H1 (cell line): Measurements from ENCODE around the gene MAP7. TPM values are rescaled to one million over a fixed set of nuclear protein-coding genes. Genes with fewer than 3 reads are reported as not detected.

ENCODE experiments used
- CTCF ChIA-PET: fragments of 300-600 bp; sonication (Branson Sonifier 250); formaldehyde crosslinking; loops from one replicate; lab custom pipeline; 2021; ENCODE audit not compliant: partially characterized antibody; lab: Charles Lee
- POLR2A ChIA-PET: fragments of 300-600 bp; sonication (Branson Sonifier 250); formaldehyde crosslinking; loops from one replicate; lab custom pipeline; 2021; ENCODE audit warnings: inconsistent platforms; ENCODE audit not compliant: partially characterized antibody; lab: Charles Lee
- DNase-seq, 2 experiments: peaks; one replicate each; pipeline versions ENCODE4 v3.0.0 to v3.0.0-alpha.2; 2010 to 2022; ENCODE audit warnings: low spot score in 2 of 2, low read depth in 1 of 2, mixed read lengths in 1 of 2
- FAIRE-seq: peaks from 2 replicates; lab custom pipeline; 2011; peaks lifted over from hg19 to GRCh38; lab: Jason Lieb, UNC
- H2AFZ ChIP-seq: 2 replicates; pipeline ENCODE4 v1.8.1; 2012; ENCODE audit warnings: low read length, inconsistent platforms
- H2AK5ac ChIP-seq: 2 replicates; pipeline ENCODE4 v1.6.1; 2013; ENCODE audit warnings: low read depth, low read length
- H2BK120ac ChIP-seq: replicated peaks from 2 replicates; pipeline ENCODE3; 2013; ENCODE audit warnings: low read depth, low read length, inconsistent platforms
- H2BK12ac ChIP-seq: 2 replicates; pipeline ENCODE4 v1.6.1; 2013; ENCODE audit warnings: low read depth, low read length
- H2BK15ac ChIP-seq: 2 replicates; pipeline ENCODE4 v1.6.1; 2013; ENCODE audit warnings: low read length
- H2BK20ac ChIP-seq: 2 replicates; pipeline ENCODE4 v1.6.1; 2013; ENCODE audit warnings: low read length
- H2BK5ac ChIP-seq: 2 replicates; pipeline ENCODE4 v1.6.1; 2013; ENCODE audit warnings: low read depth, low read length
- H3K14ac ChIP-seq: 2 replicates; pipeline ENCODE4 v1.6.1; 2013; ENCODE audit warnings: inconsistent platforms; ENCODE audit not compliant: insufficient read length
- H3K18ac ChIP-seq: 2 replicates; pipeline ENCODE4 v1.6.1; 2013; ENCODE audit warnings: low read length; ENCODE audit errors: extremely low read depth
- H3K23ac ChIP-seq: 2 replicates; pipeline ENCODE4 v1.6.1; 2013; ENCODE audit warnings: inconsistent platforms; ENCODE audit not compliant: insufficient read length
- H3K23me2 ChIP-seq: 2 replicates; pipeline ENCODE4 v1.6.1; 2013; ENCODE audit warnings: low read depth, low read length
- H3K27ac ChIP-seq: 2 replicates; pipeline ENCODE4 v1.6.1; 2011; ENCODE audit warnings: low read depth, low read length, inconsistent platforms
- H3K27me3 ChIP-seq, 4 experiments: replicated peaks in 1 of 4; 1 replicate in 1 of 4; 2 replicates in 3 of 4; pipeline versions ENCODE4 v1.6.1 to v1.8.1; 2011 to 2013; ENCODE audit warnings: low read length in 3 of 4, mild to moderate bottlenecking in 3 of 4, inconsistent platforms in 2 of 4, mixed read lengths in 2 of 4, moderate library complexity in 1 of 4; ENCODE audit not compliant: control insufficient read depth in 3 of 4, insufficient read depth in 3 of 4; ENCODE audit errors: extremely low read depth in 1 of 4
- H3K36me3 ChIP-seq, 4 experiments: 2 replicates each; pipeline versions ENCODE4 v1.6.1 to v1.8.1; 2011 to 2013; ENCODE audit warnings: mild to moderate bottlenecking in 4 of 4, low read length in 3 of 4, moderate library complexity in 2 of 4, control low read depth in 1 of 4, inconsistent platforms in 1 of 4; ENCODE audit not compliant: insufficient read depth in 4 of 4, control insufficient read depth in 2 of 4
- H3K4ac ChIP-seq: replicated peaks from 2 replicates; pipeline ENCODE3; 2013; ENCODE audit warnings: low read length, low read depth, mixed read lengths, inconsistent platforms; ENCODE audit not compliant: insufficient read length
- H3K4me1 ChIP-seq, 4 experiments: replicated peaks in 1 of 4; 1 replicate in 1 of 4; 2 replicates in 3 of 4; pipeline versions ENCODE4 v1.6.1 to v1.8.1; 2011 to 2013; ENCODE audit warnings: low read length in 3 of 4, inconsistent platforms in 2 of 4, mixed read lengths in 1 of 4; ENCODE audit not compliant: insufficient read depth in 4 of 4, control insufficient read depth in 3 of 4
- H3K4me2 ChIP-seq, 2 experiments: 2 replicates each; pipeline versions ENCODE4 v1.6.1 to v1.8.1; 2011 to 2013; ENCODE audit warnings: low read depth in 2 of 2, low read length in 2 of 2, control low read depth in 1 of 2, inconsistent platforms in 1 of 2, mild to moderate bottlenecking in 1 of 2; ENCODE audit not compliant: insufficient read depth in 1 of 2
- H3K4me3 ChIP-seq, 4 experiments: fragments of 200-600, 300-600 bp in 1 of 4; sonication (generic), shearing (Covaris generic), sonication (Bioruptor Twin) in 1 of 4; 2 replicates each; pipeline versions ENCODE4 v1.5.1 to v1.8.1; 2011 to 2016; ENCODE audit warnings: low read length in 4 of 4, low read depth in 3 of 4, control low read depth in 2 of 4, inconsistent platforms in 2 of 4, mild to moderate bottlenecking in 2 of 4, mixed read lengths in 1 of 4, moderate library complexity in 1 of 4; ENCODE audit not compliant: insufficient read depth in 2 of 4; ENCODE audit errors: extremely low read depth in 1 of 4
- H3K56ac ChIP-seq: replicated peaks from 2 replicates; pipeline ENCODE3; 2013; ENCODE audit warnings: low read depth, mild to moderate bottlenecking, mixed read lengths, low read length, inconsistent platforms; ENCODE audit not compliant: insufficient read length
- H3K79me1 ChIP-seq: 2 replicates; pipeline ENCODE4 v1.6.1; 2013; ENCODE audit warnings: low read depth, low read length, control low read depth
- H3K79me2 ChIP-seq, 2 experiments: 2 replicates each; pipeline versions ENCODE4 v1.6.1 to v1.8.1; 2012 to 2013; ENCODE audit warnings: low read length in 2 of 2, mild to moderate bottlenecking in 2 of 2, inconsistent platforms in 1 of 2; ENCODE audit not compliant: insufficient read depth in 2 of 2, control insufficient read depth in 1 of 2
- H3K9ac ChIP-seq, 4 experiments: replicated peaks in 1 of 4; 1 replicate in 1 of 4; 2 replicates in 3 of 4; pipeline versions ENCODE4 v1.6.1 to v1.8.1; 2011 to 2013; ENCODE audit warnings: low read depth in 3 of 4, low read length in 3 of 4, control low read depth in 2 of 4, mild to moderate bottlenecking in 2 of 4, moderate library complexity in 2 of 4, inconsistent platforms in 1 of 4; ENCODE audit errors: extremely low read depth in 1 of 4
- H3K9me3 ChIP-seq, 2 experiments: 2 replicates each; pipeline versions ENCODE4 v1.6.1 to v1.8.1; 2012 to 2013; ENCODE audit warnings: mild to moderate bottlenecking in 2 of 2, moderate library complexity in 2 of 2, control low read depth in 1 of 2, inconsistent platforms in 1 of 2, low read depth in 1 of 2, low read length in 1 of 2, mixed read lengths in 1 of 2; ENCODE audit not compliant: insufficient read depth in 2 of 2
- H4K20me1 ChIP-seq, 2 experiments: replicated peaks in 1 of 2; 2 replicates each; pipeline versions ENCODE3 to v1.8.1; 2011 to 2013; ENCODE audit warnings: inconsistent platforms in 2 of 2, low read length in 2 of 2, mild to moderate bottlenecking in 1 of 2; ENCODE audit not compliant: insufficient read depth in 2 of 2, control insufficient read depth in 1 of 2
- H4K5ac ChIP-seq: 2 replicates; pipeline ENCODE4 v1.6.1; 2013; ENCODE audit warnings: low read length, low read depth, mixed read lengths, inconsistent platforms; ENCODE audit not compliant: insufficient read length
- H4K8ac ChIP-seq: 2 replicates; pipeline ENCODE4 v1.8.0; 2013; ENCODE audit warnings: mild to moderate bottlenecking, moderate library complexity, low read length, inconsistent platforms; ENCODE audit not compliant: insufficient read depth; ENCODE audit errors: extremely low read depth
- H4K91ac ChIP-seq: replicated peaks from 2 replicates; pipeline ENCODE3; 2013; ENCODE audit warnings: low read length, mixed read lengths, inconsistent platforms; ENCODE audit not compliant: insufficient read length
- RAD21 ChIP-seq, 2 experiments: IDR thresholded peaks in 1 of 2; conservative IDR thresholded peaks in 1 of 2; 2 replicates each; pipeline ENCODE4 v1.6.1; 2011; ENCODE audit warnings: low read depth in 2 of 2, low read length in 2 of 2, improper control_type of control experiment in 1 of 2, inconsistent platforms in 1 of 2, mild to moderate bottlenecking in 1 of 2, moderate library complexity in 1 of 2
- WGBS, 2 experiments: shearing (Covaris generic) in 1 of 2; methylation state at CpG; one replicate each; pipeline versions ENCODE4 v1.1.6 to v1.1.7; 2013 to 2015; ENCODE audit warnings: low lambda C conversion rate in 2 of 2, mixed read lengths in 2 of 2, inconsistent platforms in 1 of 2, low coverage in 1 of 2, missing lambda C conversion rate in 1 of 2; ENCODE audit not compliant: insufficient replicate concordance in 2 of 2, insufficient coverage in 1 of 2, insufficient read length in 1 of 2; ENCODE audit errors: extremely low coverage in 1 of 2, missing lambda C conversion rate in 1 of 2; 5-methylcytosine and 5-hydroxymethylcytosine counted together
- polyA plus RNA-seq, 7 experiments: library from polyadenylated mRNA; depleted of rRNA in 3 of 7; stranded (reverse) in 5 of 7; unstranded in 2 of 7; fragments of >200 nt in 5 of 7; fragments of 200-250 nt in 2 of 7; gene quantifications; 1 replicate in 5 of 7; 2 replicates in 1 of 7; 4 replicates in 1 of 7; pipeline versions ENCODE4 v1.2.1 to v1.2.3, GENCODE V29; 2011 to 2013; ENCODE audit warnings: missing spikeins in 2 of 7, mixed read lengths in 2 of 7
- total RNA-seq: library from RNA; stranded (reverse); fragmentation: NEBNext Ultra II Directional; extraction: Animal tissue kit (Norgen Biotek cat#: 25700); gene quantifications from 2 replicates; pipeline ENCODE4 v1.2.1, GENCODE V29; 2021

MAP7 gene
- total and polyA plus RNA-seq, 2 of the 8 experiments (the other 6 are each of a cell fraction or from before 2014, with no cell fraction given), result 13.5 to 66.9 TPM

- Histone ChIP-seq H3K79me1 (no peaks in the 10 kb centered on the region), H3K79me2 (no peaks in the 10 kb centered on the region), H3K4me1 (no peaks in the 10 kb centered on the region), H3K27me3 (peaks cover 0 to 1% (median 0%) of the 10 kb centered on the region in 4 experiments; a peak in 1 of 7 replicates), H3K4me2 (no peak overlapping the region), H3K56ac (no peak overlapping the region), H3K14ac (no peak overlapping the region), H2BK20ac (no peak overlapping the region), H4K91ac (no peak overlapping the region), H3K27ac (no peak overlapping the region), H3K36me3 (peaks cover 0 to 25% (median 8%) of the 10 kb centered on the region in 4 experiments; a peak in 7 of 8 replicates), H3K9ac (no peak overlapping the region), H3K4me3 (no peak overlapping the region), H3K23me2 (no peaks in the 10 kb centered on the region), H2AFZ (no peak overlapping the region), H2BK120ac (no peak overlapping the region), H3K23ac (no peak overlapping the region), H4K5ac (no peak overlapping the region), H2BK15ac (no peak overlapping the region), H3K4ac (no peak overlapping the region), H3K9me3 (no peaks in the 10 kb centered on the region), H2BK12ac (no peak overlapping the region), H2BK5ac (no peak overlapping the region), H4K8ac (no peak overlapping the region), H4K20me1 (no peaks in the 10 kb centered on the region), H2AK5ac (no peak overlapping the region), H3K18ac (no peak overlapping the region)
- ChIA-PET CTCF (interaction anchor here (0.6 to 2.5 kb wide), 3 partner anchors 10 to 162 kb away, joined by 3 to 12 read pairs (median 3); no protein-coding TSS in a partner anchor), POLR2A (interaction anchor here (0.8 kb wide), 1 partner anchor 54 kb away, joined by 3 read pairs; the partner anchor contains the start of gene BCLAF1)
- no peak for FAIRE-seq
- WGBS, 2 experiments, result 98% methylated on average over 2 of the region's 2 CpGs; no CpG with 5 or more reads in 1 of the 2 experiments
- DNase-seq, result no peak
- no peak for TF ChIP-seq RAD21 (IDR thresholded peaks at IDR 0.05 in 1 of 2, conservative IDR thresholded peaks at IDR 0.05 in 1 of 2; ENCODE audit: low read depth in 2 of 2, low read length in 2 of 2)
Measured at GRCh38 chr6:136344420-136344819, 205.8 kb downstream of the MAP7 start.
